Prostate gland (tissue), 2 donors: ENCODE measurements around the gene NAIF1. TPM values are rescaled to one million over a fixed set of nuclear protein-coding genes. Genes with fewer than 3 reads are reported as not detected.
A peak's percentile ranks its signal among the peaks of the same experiment; 100 is the strongest.

Source experiments
- DNase-seq: peaks from one replicate; pipeline ENCODE4 v3.0.0-alpha.2; 2019; ENCODE audit warnings: low spot score
- H3K27ac ChIP-seq, 2 donors: fragments of 200-600 bp; sonication (generic); 2 replicates each; pipeline ENCODE4 v1.5.1; 2017 to 2019
- H3K27me3 ChIP-seq: fragments of 200-600 bp; sonication (generic); replicated peaks from 2 replicates; pipeline ENCODE4 v1.5.1; 2019; ENCODE audit not compliant: insufficient read depth
- H3K36me3 ChIP-seq, 2 donors: fragments of 200-600 bp; sonication (generic); 1 replicate in 1 of 2; 2 replicates in 1 of 2; pipeline versions ENCODE4 v1.5.1 to v1.8.1; 2017 to 2019
- H3K4me1 ChIP-seq: fragments of 200-600 bp; sonication (generic); replicated peaks from 2 replicates; pipeline ENCODE4 v1.5.1; 2019
- H3K4me3 ChIP-seq, 2 donors: fragments of 200-600 bp; sonication (generic); 2 replicates each; pipeline ENCODE4 v1.5.1; 2017 to 2019
- H3K9me3 ChIP-seq: fragments of 200-600 bp; sonication (generic); 2 replicates; pipeline ENCODE4 v1.5.1; 2017
- CTCF ChIP-seq, 4 experiments: fragments of 200-600 bp in 2 of 4; fragments of 450-650 bp in 2 of 4; sonication (generic) in 2 of 4; IDR thresholded peaks; 1 replicate in 3 of 4; 2 replicates in 1 of 4; pipeline ENCODE4 v1.5.1; 2016 to 2019; ENCODE audit warnings: antibody characterized with exemption in 4 of 4, mild to moderate bottlenecking in 2 of 4, moderate library complexity in 2 of 4
- POLR2A ChIP-seq: fragments of 450-650 bp; IDR thresholded peaks from one replicate; pipeline ENCODE4 v1.6.1; 2016; ENCODE audit warnings: antibody characterized with exemption, mild to moderate bottlenecking
- POLR2AphosphoS5 ChIP-seq: sonication (generic); formaldehyde crosslinking; IDR thresholded peaks from one replicate; pipeline ENCODE4 v1.6.1; 2017; ENCODE audit warnings: antibody characterized with exemption
- WGBS: methylation state at CpG from one replicate; pipeline ENCODE4 v1.1.5; 2018; 5-methylcytosine and 5-hydroxymethylcytosine counted together
- intact Hi-C: fragments of 100-400 bp; cut with DNase I; formaldehyde crosslinking; loops from one replicate; pipeline ENCODE4 v1.14.2; 2022
- total RNA-seq, 2 donors: library from RNA; depleted of rRNA; stranded (reverse); fragments of >200 nt; gene quantifications; one replicate each; pipeline ENCODE4 v1.1.0, GENCODE V29; 2016

Gene NAIF1
- total RNA-seq, 2 donors from 2014 or later = 12.3 to 12.6 TPM

- Histone ChIP-seq H3K36me3 (no peaks in the 10 kb centered on the region), H3K9me3 (no peaks in the 10 kb centered on the region), H3K27ac (peak overlapping the region in 1 of 2 donors; percentile 86), H3K4me1 (peaks cover 12% of the 10 kb centered on the region), H3K27me3 (no peaks in the 10 kb centered on the region), H3K4me3 (no peak overlapping the region)
- TF ChIP-seq POLR2A = no peak
- no peak for TF ChIP-seq CTCF (IDR thresholded peaks at IDR 0.05)
- TF ChIP-seq POLR2AphosphoS5 = no peak
- DNase-seq = no peak
- 19% methylated on average over 12 of the region's 13 CpGs for WGBS
- intact Hi-C loops = loop anchor here (10.0 kb wide), 1 partner anchor 127 kb away; no protein-coding TSS in a partner anchor
Measured at GRCh38 chr9:128091571-128091970, 24.5 kb upstream of the NAIF1 start.

GRCh38 chr9:128091144-128091543, 24.0 kb upstream of the NAIF1 start:
- WGBS = 20% methylated on average over 13 of the region's 13 CpGs
- peak; percentile 60 for DNase-seq
- no peak overlapping the region for H3K4me3 ChIP-seq
- intact Hi-C loops = loop anchor here (10.0 kb wide), 1 partner anchor 126 kb away; no protein-coding TSS in a partner anchor
- H3K27ac ChIP-seq = no peak overlapping the region
- H3K27me3 ChIP-seq = no peaks in the 10 kb centered on the region
- H3K9me3 ChIP-seq = no peaks in the 10 kb centered on the region
- peaks cover 12% of the 10 kb centered on the region for H3K4me1 ChIP-seq
- no peak for TF ChIP-seq POLR2A
- TF ChIP-seq POLR2AphosphoS5 = peak; percentile 30
- H3K36me3 ChIP-seq = no peaks in the 10 kb centered on the region

- intact Hi-C loops = no loop called here
- no peak for DNase-seq
- no peak overlapping the region for H3K27ac ChIP-seq
- WGBS = 89% methylated on average over 1 of the region's 1 CpG
- no peaks in the 10 kb centered on the region for H3K27me3 ChIP-seq
- no peaks in the 10 kb centered on the region for H3K9me3 ChIP-seq
- H3K4me3 ChIP-seq = no peak overlapping the region
- no peaks in the 10 kb centered on the region for H3K36me3 ChIP-seq
- TF ChIP-seq POLR2A = no peak
- TF ChIP-seq POLR2AphosphoS5 = no peak
- TF ChIP-seq CTCF (IDR thresholded peaks at IDR 0.05) = no peak
- peaks cover 6% of the 10 kb centered on the region for H3K4me1 ChIP-seq
Measured at GRCh38 chr9:128089299-128089698, 22.2 kb upstream of the NAIF1 start.

- TF ChIP-seq CTCF (IDR thresholded peaks at IDR 0.05) (no peak), POLR2A (no peak), POLR2AphosphoS5 (no peak)
- intact Hi-C loops = no loop called here
- Histone ChIP-seq H3K4me3 (no peak overlapping the region), H3K4me1 (peaks cover 3% of the 10 kb centered on the region), H3K36me3 (no peaks in the 10 kb centered on the region), H3K27ac (no peak overlapping the region), H3K9me3 (no peaks in the 10 kb centered on the region), H3K27me3 (no peaks in the 10 kb centered on the region)
- WGBS = 82% methylated on average over 9 of the region's 9 CpGs
- DNase-seq = no peak
Measured at GRCh38 chr9:128088253-128088945, 21.3 kb upstream of the NAIF1 start.

- TF ChIP-seq POLR2AphosphoS5 (no peak), CTCF (IDR thresholded peaks at IDR 0.05) (no peak), POLR2A (no peak)
- Histone ChIP-seq H3K27me3 (no peaks in the 10 kb centered on the region), H3K4me1 (no peaks in the 10 kb centered on the region), H3K36me3 (no peaks in the 10 kb centered on the region), H3K27ac (no peak overlapping the region), H3K9me3 (no peaks in the 10 kb centered on the region), H3K4me3 (no peak overlapping the region)
- WGBS = 78% methylated on average over 10 of the region's 10 CpGs
- intact Hi-C loops = no loop called here
- no peak for DNase-seq
Measured at GRCh38 chr9:128087262-128087661, 20.1 kb upstream of the NAIF1 start.
